ENCODE measurements around the gene ZGPAT.
"Not testable (repeated sequence)": the region's sequence is repeated elsewhere in the genome, so short reads cannot be mapped to it uniquely, and the experiment has no call there.

The ZGPAT gene

DNA sequence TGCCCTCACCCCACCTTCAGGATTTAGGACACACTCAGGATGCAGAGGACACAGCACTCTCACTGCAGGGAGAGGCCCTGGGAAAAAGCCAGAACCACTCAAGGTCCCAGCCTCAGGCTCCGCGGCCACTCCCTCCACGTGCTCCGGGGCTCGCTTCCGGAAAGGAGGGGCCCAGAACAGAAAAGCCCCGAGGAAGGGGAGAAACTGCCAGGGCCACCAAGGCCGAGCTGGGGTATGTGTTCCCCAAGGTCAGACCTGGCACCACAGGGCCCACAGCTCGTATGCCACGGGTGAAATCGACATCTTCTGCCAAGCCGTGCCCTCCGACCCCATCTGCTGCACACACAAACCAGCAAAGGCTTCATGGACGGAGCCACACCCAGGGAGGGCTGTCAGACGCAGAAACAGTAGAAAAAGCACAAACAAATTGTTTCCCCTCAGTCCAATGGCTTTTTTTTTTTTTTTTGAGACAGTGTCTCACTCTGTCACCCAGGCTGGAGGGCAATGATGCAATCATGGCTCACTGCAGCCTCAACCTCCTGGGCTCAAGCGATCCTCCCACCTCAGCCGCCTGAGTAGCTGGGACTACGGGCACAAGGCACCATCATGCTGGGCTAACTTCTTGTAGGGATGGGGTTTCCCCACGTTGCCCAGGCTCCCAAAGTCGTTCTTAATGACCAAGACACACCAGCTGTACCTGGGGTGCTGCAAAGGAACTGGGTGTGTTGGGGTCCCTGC lies 65.1 kb downstream of the ZGPAT start:
- no peak for DNase-seq (ENCODE audit: low read depth)
- no peak overlapping the region for H3K4me3 ChIP-seq (ENCODE audit: low read length)
- TF ChIP-seq CTCF (conservative IDR thresholded peaks at IDR 0.05; ENCODE audit: low read length), result no peak

GRCh38 chr20:63773571-63774241 lies 65.9 kb downstream of the ZGPAT start:
- no peak for DNase-seq (ENCODE audit: low read depth)
- H3K4me3 ChIP-seq (ENCODE audit: low read length), result no peak overlapping the region
- no peak for TF ChIP-seq CTCF (conservative IDR thresholded peaks at IDR 0.05; ENCODE audit: low read length)

DNA sequence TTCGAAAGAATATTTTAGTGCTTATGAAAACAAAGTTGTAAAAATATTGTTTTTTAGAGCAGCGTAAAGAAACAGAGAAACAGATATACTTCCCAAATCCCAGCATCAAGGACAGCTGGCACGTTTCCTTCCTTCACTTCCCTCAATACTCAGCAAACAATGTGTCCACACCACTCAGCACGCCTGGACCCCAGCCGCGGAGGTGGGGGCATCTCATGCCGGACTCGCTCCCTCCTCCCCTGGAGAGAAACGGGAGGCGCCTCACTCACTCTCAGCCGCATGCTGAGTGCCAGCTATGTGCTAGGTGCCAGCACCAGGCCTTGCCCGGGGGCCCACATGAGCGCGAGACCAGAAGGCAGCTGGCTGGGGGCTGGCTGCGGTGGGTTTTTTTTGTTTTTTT lies 66.5 kb downstream of the ZGPAT start:
- DNase-seq (ENCODE audit: low read depth), result no peak
- TF ChIP-seq CTCF (conservative IDR thresholded peaks at IDR 0.05; ENCODE audit: low read length), result no peak

GRCh38 chr20:63775096-63775978 lies 67.5 kb downstream of the ZGPAT start:
- DNase-seq (ENCODE audit: low read depth), result peak; percentile 10
- H3K4me3 ChIP-seq (ENCODE audit: low read length), result peak overlapping the region; percentile 50
- peak; percentile 57 for TF ChIP-seq CTCF (conservative IDR thresholded peaks at IDR 0.05; ENCODE audit: low read length)

More for the DNA sequence above, 66.5 kb downstream of the ZGPAT start:
- H3K4me3 ChIP-seq (ENCODE audit: low read length), result no peak overlapping the region

DNA sequence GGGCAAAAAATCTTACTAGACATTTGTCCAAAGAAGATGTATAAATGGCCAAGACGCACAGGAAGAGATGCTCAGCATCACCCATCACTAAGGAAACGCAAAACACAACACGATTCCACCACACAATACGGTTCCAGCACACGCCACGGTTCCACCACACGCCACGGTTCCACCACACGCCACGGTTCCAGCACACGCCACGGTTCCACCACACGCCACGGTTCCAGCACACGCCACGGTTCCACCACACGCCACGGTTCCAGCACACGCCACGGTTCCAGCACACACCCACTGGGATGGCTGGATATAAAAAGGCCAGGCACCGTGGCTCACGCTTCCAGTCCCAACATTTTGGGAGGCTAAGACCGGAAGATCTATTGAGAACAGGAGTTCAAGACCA lies 69.0 kb downstream of the ZGPAT start:
- H3K4me3 ChIP-seq (ENCODE audit: low read length), result not testable (repeated sequence)

GRCh38 chr20:63777614-63778013 lies 69.8 kb downstream of the ZGPAT start:
- DNase-seq (ENCODE audit: low read depth), result no peak
- H3K4me3 ChIP-seq (ENCODE audit: low read length), result no peak overlapping the region
- no peak for TF ChIP-seq CTCF (conservative IDR thresholded peaks at IDR 0.05; ENCODE audit: low read length)

More for the DNA sequence above, 69.0 kb downstream of the ZGPAT start:
- not testable (repeated sequence) for DNase-seq (ENCODE audit: low read depth)

- DNase-seq (ENCODE audit: low read depth), result no peak
- no peak overlapping the region for H3K4me3 ChIP-seq (ENCODE audit: low read length)
- no peak for TF ChIP-seq CTCF (conservative IDR thresholded peaks at IDR 0.05; ENCODE audit: low read length)
Observed at GRCh38 chr20:63778034-63778752, 70.4 kb downstream of the ZGPAT start.
